GM15510 (cell line): ENCODE results near the gene CFAP210.

Experiments used
- POLR2A ChIP-seq: IDR thresholded peaks from 3 replicates; pipeline ENCODE4 v1.6.1; 2011; ENCODE audit warnings: borderline replicate concordance; ENCODE audit not compliant: insufficient read length; ENCODE audit errors: extremely low read depth

The CFAP210 gene

DNA sequence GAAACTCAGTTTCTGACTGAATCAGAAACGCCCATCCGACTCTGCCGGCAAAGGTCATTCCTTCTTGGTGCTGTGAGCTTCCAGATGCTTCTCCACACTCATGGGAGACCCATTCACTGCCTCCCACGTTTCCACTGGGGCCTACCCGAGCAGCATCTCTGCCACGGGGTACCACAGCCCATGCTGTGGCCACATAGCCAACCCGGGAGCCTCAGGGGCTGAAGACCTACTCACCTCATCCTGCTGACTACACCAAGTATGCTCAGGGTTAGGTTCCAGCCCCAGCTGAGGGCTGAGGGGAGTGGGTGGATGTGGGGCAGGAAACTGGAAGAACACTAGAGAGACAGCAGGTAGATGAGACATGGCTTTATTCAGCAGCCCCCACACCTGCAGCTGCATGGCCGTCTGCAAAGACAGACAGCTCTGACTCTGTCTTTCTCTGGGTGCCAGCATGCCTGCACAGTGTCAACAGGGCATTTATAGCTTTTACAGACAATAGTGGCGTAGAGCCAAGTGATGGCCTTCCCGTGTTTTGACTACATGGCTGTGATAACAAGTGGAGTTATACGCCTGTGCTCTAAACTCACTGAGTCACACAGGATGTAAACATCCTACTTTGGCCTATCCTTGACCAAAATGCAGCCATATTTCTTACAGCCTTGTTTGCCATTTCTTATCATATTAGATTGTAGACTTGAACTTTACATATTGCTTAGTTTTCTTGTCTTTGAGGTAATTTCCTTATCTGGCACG is 22.9 kb upstream of the CFAP210 start:
- TF ChIP-seq POLR2A = no peak

- no peak for TF ChIP-seq POLR2A
Measured at GRCh38 chr2:169716238-169716886, 22.2 kb upstream of the CFAP210 start.

DNA sequence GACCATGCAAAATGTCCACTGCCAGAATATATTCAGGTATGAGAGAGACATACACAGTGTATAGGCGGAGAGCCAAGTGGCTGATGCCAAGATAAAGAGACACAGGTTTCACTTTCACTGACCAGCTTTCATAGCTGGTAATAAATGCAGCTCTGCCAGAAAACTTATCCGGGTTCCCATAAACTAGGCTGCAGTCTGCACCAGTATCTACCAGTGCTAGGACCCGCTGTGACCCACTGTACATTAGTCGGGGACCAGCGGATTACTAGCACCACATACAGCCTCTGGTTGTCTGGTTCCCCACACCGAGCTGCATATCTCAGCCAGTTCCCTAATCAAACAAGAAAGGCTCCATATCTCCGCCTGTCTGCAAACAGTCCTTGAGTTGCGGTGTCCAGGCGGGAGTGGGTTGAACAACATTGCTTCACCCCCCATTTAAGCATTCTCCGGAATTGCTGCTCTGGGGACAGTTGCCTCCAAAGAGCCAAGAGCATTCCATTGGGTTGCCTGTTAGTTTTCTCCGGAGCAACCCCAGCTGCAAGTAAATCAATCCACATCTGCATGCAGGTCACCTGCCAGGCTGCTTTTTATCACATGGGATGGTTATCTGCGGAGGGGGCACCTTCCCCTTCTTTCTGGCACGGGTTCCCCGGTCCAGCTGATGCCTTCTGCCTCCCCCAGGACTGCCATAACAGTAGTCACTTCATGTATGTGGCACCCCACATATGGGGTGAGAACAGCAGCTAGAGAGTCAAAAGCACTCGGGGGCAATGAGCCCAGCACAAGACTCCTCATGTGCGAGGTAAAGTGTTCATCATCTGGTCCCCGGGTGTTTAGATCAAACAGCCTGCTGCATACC is 21.4 kb upstream of the CFAP210 start:
- TF ChIP-seq POLR2A = no peak

DNA sequence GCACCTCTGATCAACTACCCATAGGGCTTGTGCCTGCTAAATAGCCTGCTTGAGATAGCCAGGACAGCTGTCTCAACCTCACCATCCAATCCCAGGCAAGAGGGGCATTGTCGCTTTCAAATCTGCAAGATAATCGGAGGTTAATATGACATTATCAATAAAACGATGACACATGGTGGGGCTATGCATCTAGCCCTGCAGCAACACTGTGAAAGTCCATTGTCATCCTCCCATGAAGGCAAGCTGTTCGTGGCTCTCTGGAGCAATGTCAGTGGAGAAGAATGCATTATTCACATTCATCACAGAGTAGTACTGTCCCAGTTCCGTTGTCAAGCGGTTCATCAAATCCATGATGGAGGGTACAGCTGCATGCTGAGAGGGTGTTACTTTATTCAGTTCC is 20.5 kb upstream of the CFAP210 start:
- TF ChIP-seq POLR2A = no peak

DNA sequence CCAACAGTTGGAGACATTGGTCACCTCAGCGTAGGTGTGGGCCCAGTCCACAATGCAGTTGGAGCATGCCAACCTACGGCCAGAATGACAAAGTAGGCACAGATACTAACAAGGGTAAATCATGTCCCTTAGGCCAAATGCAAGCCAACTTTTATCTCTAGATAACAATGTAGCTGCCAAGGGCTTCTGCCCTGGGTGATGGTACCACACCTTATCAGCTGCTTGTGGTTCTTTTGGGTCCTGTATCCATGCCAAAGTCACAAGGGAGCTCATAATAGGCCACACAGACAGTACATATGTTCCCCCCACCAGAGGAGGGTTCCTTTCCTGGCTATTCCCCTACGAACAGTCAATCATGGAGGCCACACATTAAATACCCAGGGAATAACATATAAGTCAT is 19.1 kb upstream of the CFAP210 start:
- no peak for TF ChIP-seq POLR2A

DNA sequence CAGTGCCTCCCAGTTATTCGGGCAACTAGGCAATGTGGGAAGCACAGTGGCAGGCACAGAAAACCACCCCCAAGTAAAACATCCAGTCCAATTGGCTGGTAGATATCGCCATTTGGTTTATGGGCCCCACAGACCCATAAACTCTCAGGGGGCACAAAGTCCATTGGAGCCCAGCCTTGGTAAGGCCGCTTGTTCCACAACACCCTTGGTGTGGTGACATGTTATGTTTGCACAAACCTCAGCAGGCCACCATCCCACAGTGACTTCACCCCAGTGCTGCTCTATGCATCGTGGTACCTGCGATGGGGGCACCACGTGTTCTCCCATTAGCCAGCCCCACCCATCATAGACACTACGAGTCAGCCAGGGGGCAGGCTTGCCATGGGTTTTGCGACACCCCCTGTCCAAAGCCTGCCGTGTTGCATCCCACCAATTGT is 18.6 kb upstream of the CFAP210 start:
- no peak for TF ChIP-seq POLR2A

- no peak for TF ChIP-seq POLR2A
Measured at GRCh38 chr2:169711751-169712509, 17.7 kb upstream of the CFAP210 start.

- no peak for TF ChIP-seq POLR2A
Measured at GRCh38 chr2:169709981-169710380, 15.8 kb upstream of the CFAP210 start.

- TF ChIP-seq POLR2A = no peak
Measured at GRCh38 chr2:169709331-169709730, 15.1 kb upstream of the CFAP210 start.

GRCh38 chr2:169707626-169708025 is 13.4 kb upstream of the CFAP210 start:
- no peak for TF ChIP-seq POLR2A

DNA sequence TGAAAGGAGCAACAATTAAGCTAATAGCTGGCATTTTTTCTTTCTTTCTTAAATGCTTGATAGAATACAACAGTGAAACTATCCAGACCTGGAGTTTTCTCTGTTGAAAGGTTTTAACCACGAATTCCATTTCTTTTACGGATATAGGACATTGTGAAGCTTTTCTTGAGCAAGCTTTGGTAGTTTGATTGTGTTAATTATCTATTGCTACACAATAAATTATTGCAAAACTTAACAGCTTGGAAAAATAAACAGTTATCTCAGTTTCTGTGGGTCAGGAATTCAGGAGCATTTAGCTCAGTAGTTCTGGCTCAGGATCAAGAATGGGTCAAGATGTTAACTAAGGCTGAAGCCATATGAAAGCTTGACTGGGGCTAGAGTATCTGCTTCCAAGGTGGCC is 11.7 kb upstream of the CFAP210 start:
- TF ChIP-seq POLR2A = no peak

DNA sequence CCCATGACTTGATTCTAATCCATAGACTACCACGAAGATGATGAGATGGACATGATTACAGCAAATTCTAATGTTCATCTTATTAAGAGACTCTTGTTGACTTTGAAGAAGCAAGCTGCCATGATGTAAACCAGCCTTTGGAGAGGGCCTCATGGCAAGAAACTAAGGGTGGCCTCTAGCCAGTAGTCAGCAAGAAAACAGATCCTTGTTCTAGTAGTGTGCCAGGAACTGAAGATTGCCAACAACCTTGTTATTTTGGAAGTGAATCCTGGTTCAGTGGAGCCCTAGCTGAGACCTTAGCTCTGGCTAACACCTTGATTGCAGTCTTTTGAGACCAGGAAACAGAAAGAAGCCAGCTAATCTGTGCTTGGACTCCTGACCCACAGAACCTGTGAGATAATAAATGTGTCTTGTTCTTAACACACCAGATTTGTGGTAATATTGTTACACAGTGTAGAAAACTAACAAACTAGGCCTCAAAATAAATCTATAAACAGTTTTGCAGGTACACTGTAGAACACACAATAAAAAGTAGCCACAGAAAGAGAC is 10.0 kb upstream of the CFAP210 start:
- no peak for TF ChIP-seq POLR2A

DNA sequence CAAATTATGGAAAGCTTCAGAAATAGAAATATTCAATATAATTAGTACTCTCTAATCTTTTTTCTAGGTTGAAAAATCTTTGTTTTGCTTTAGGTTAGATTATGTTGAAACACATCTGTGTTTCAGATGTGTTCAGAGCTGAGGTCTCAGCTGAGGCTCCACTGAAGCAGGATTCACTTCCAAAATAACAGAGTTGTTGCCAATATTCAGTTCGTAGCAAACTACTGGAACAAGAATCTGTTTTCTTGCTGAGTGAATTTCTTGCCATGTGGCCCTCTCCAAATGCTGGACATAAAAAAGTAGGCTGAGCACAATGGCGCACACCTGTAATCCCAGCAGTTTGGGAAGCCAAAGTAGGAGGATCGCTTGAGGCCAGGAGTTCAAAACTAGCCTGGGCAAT is 8.8 kb upstream of the CFAP210 start:
- no peak for TF ChIP-seq POLR2A

DNA sequence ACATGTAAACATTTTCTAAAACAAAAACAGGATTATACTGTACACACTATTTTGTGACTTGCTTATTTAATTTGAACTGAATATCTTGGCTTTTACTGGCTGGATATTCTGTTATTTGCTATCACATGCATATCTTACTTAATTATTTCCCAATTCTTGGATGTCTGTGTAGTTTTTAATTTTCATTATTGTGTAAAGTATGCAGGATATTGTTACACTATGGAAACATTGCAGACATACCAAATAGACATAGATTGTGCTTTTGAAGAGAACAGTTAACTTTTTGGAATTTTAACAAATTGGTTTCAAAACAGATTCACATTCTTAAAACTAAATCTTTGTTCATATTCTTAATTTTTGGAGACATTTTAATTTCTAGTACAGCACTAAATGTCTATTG is 2.2 kb upstream of the CFAP210 start:
- no peak for TF ChIP-seq POLR2A
